ENCODE measurements around the gene MB21D2. TPM values are rescaled to one million over a fixed set of nuclear protein-coding genes. Genes with fewer than 3 reads are reported as not detected.

Gene MB21D2
- total RNA-seq, 4 donors from 2014 or later = 3.6 to 7.5 (median 6.5) TPM

DNA sequence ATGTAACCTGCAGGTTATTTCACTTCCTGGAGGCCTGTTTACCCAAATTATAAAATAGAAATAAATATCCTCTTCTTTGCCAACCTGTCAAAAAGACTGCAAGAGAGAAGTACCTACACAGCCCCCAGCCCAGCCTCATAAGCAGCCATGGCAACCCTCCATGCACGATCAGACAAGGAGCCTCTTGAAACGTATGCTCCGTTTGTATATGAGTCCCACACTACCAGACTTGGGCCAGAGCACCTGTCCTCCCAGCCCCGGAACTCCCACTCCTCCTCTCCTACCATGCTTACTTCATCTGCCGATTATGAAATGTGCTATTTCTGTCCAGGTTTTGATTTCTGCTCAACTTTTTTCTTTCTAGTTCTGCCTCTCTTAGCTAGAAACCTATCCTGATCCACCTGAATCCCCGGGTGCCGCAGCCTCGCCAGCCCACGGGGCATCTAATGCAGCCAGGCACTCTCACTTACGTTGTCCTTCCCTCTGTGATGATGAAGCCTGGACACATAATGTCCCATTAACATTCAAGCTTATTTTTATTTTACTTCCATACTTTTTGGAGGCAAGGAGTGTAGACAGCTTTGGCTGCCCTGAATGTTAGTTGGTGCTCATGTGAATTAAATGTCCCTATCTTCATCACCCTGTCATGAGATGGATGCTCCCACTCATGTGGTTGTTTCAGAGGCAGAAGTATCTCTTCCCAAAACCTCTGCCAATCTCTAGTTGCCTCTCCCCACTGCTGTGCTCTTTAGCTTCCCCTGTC, 73.8 kb downstream of the MB21D2 start:
- DNase-seq (ENCODE audit: low spot score in 2 of 2) = no peak
- Histone ChIP-seq H3K27ac (no peak overlapping the region), H3K9me3 (no peaks in the 10 kb centered on the region), H3K27me3 (no peaks in the 10 kb centered on the region), H3K36me3 (no peaks in the 10 kb centered on the region), H3K4me3 (no peak overlapping the region), H3K4me1 (peaks cover 0 to 30% (median 2%) of the 10 kb centered on the region in 4 donors)
- TF ChIP-seq EP300 (IDR thresholded peaks at IDR 0.05) (no peak), POLR2A (IDR thresholded peaks at IDR 0.05) (no peak)
- TF ChIP-seq, protein P1, sequence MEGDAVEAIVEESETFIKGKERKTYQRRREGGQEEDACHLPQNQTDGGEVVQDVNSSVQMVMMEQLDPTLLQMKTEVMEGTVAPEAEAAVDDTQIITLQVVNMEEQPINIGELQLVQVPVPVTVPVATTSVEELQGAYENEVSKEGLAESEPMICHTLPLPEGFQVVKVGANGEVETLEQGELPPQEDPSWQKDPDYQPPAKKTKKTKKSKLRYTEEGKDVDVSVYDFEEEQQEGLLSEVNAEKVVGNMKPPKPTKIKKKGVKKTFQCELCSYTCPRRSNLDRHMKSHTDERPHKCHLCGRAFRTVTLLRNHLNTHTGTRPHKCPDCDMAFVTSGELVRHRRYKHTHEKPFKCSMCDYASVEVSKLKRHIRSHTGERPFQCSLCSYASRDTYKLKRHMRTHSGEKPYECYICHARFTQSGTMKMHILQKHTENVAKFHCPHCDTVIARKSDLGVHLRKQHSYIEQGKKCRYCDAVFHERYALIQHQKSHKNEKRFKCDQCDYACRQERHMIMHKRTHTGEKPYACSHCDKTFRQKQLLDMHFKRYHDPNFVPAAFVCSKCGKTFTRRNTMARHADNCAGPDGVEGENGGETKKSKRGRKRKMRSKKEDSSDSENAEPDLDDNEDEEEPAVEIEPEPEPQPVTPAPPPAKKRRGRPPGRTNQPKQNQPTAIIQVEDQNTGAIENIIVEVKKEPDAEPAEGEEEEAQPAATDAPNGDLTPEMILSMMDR (IDR thresholded peaks at IDR 0.05) = no peak
- WGBS, 2 donors = 86 to 87% methylated on average over 10 of the region's 10 CpGs

- Histone ChIP-seq H3K9me3 (no peaks in the 10 kb centered on the region), H3K4me3 (no peak overlapping the region), H3K27me3 (no peaks in the 10 kb centered on the region), H3K4me1 (peaks cover 0 to 23% (median 0%) of the 10 kb centered on the region in 4 donors), H3K36me3 (no peaks in the 10 kb centered on the region), H3K27ac (no peak overlapping the region)
- WGBS, 2 donors = 88 to 93% methylated on average over 2 of the region's 2 CpGs
- TF ChIP-seq, protein P1 (IDR thresholded peaks at IDR 0.05) = no peak
- TF ChIP-seq POLR2A (IDR thresholded peaks at IDR 0.05) (no peak), EP300 (IDR thresholded peaks at IDR 0.05) (no peak)
- DNase-seq (ENCODE audit: low spot score in 2 of 2) = no peak
Observed at GRCh38 chr3:192843119-192843518, 74.5 kb downstream of the MB21D2 start.

- H3K36me3 ChIP-seq = no peaks in the 10 kb centered on the region
- TF ChIP-seq POLR2A (IDR thresholded peaks at IDR 0.05) (no peak), EP300 (IDR thresholded peaks at IDR 0.05) (no peak)
- TF ChIP-seq, protein P1 (IDR thresholded peaks at IDR 0.05) = no peak
- no peak overlapping the region for H3K27ac ChIP-seq
- DNase-seq (ENCODE audit: low spot score in 2 of 2) = no peak
- H3K4me3 ChIP-seq = no peak overlapping the region
- WGBS, 2 donors = 92 to 93% methylated on average over 1 of the region's 1 CpG
- H3K27me3 ChIP-seq = no peaks in the 10 kb centered on the region
- peaks cover 0 to 20% (median 0%) of the 10 kb centered on the region in 4 donors for H3K4me1 ChIP-seq
- H3K9me3 ChIP-seq = no peaks in the 10 kb centered on the region
Observed at GRCh38 chr3:192842711-192843110, 74.9 kb downstream of the MB21D2 start.

GRCh38 chr3:192842138-192842537, 75.5 kb downstream of the MB21D2 start:
- Histone ChIP-seq H3K4me3 (no peak overlapping the region), H3K27ac (no peak overlapping the region), H3K27me3 (no peaks in the 10 kb centered on the region), H3K36me3 (no peaks in the 10 kb centered on the region), H3K9me3 (no peaks in the 10 kb centered on the region), H3K4me1 (peaks cover 0 to 17% (median 0%) of the 10 kb centered on the region in 4 donors)
- DNase-seq (ENCODE audit: low spot score in 2 of 2) = no peak
- TF ChIP-seq, protein P1 (IDR thresholded peaks at IDR 0.05) = no peak
- TF ChIP-seq EP300 (IDR thresholded peaks at IDR 0.05) (no peak), POLR2A (IDR thresholded peaks at IDR 0.05) (no peak)
- 61 to 78% methylated on average over 8 of the region's 8 CpGs for WGBS, 2 donors

GRCh38 chr3:192841428-192841827, 76.2 kb downstream of the MB21D2 start:
- Histone ChIP-seq H3K27ac (no peak overlapping the region), H3K27me3 (no peaks in the 10 kb centered on the region), H3K36me3 (no peaks in the 10 kb centered on the region), H3K9me3 (no peaks in the 10 kb centered on the region), H3K4me1 (peaks cover 0 to 16% (median 1%) of the 10 kb centered on the region in 4 donors), H3K4me3 (no peak overlapping the region)
- TF ChIP-seq, protein P1 (IDR thresholded peaks at IDR 0.05) = no peak
- TF ChIP-seq POLR2A (IDR thresholded peaks at IDR 0.05) (no peak), EP300 (IDR thresholded peaks at IDR 0.05) (no peak)
- no peak for DNase-seq (ENCODE audit: low spot score in 2 of 2)
- WGBS, 2 donors = 84 to 91% methylated on average over 6 of the region's 6 CpGs
